CD14-positive monocyte (primary cell): ENCODE data around the gene AATK. TPM values are rescaled to one million over a fixed set of nuclear protein-coding genes. Genes with fewer than 3 reads are reported as not detected.
A peak's percentile ranks its signal among the peaks of the same experiment; 100 is the strongest.

Experiments used
- DNase-seq, 3 donors: peaks; one replicate each; pipeline ENCODE4 v3.0.0-alpha.2; 2011 to 2022
- H2AFZ ChIP-seq: 2 replicates; pipeline ENCODE4 v1.6.0; 2012; ENCODE audit warnings: mild to moderate bottlenecking, low read depth, low read length, inconsistent platforms; ENCODE audit not compliant: insufficient read depth, poor library complexity, severe bottlenecking
- H3K27ac ChIP-seq, 2 donors: 1 replicate in 1 of 2; 2 replicates in 1 of 2; pipeline ENCODE4 v1.5.1; 2012 to 2013; ENCODE audit warnings: low read length in 2 of 2, control low read depth in 1 of 2, inconsistent platforms in 1 of 2, low read depth in 1 of 2, mild to moderate bottlenecking in 1 of 2
- H3K27me3 ChIP-seq, 2 donors: one replicate each; pipeline versions ENCODE4 v1.6.0 to v1.6.1; 2011 to 2013; ENCODE audit warnings: low read length in 2 of 2; ENCODE audit not compliant: control insufficient read depth in 2 of 2, insufficient read depth in 2 of 2
- H3K36me3 ChIP-seq, 2 donors: replicated peaks in 1 of 2; 1 replicate in 1 of 2; 2 replicates in 1 of 2; pipeline versions ENCODE4 v1.5.1 to v1.6.1; 2012 to 2013; ENCODE audit warnings: low read length in 2 of 2, control low read depth in 1 of 2, inconsistent platforms in 1 of 2, mild to moderate bottlenecking in 1 of 2; ENCODE audit not compliant: insufficient read depth in 2 of 2, control insufficient read depth in 1 of 2
- H3K4me1 ChIP-seq, 2 donors: 1 replicate in 1 of 2; 2 replicates in 1 of 2; pipeline versions ENCODE4 v1.5.1 to v1.6.1; 2012 to 2013; ENCODE audit warnings: low read length in 2 of 2, control low read depth in 1 of 2, inconsistent platforms in 1 of 2, mild to moderate bottlenecking in 1 of 2, moderate library complexity in 1 of 2; ENCODE audit not compliant: insufficient read depth in 2 of 2, control insufficient read depth in 1 of 2
- H3K4me2 ChIP-seq: replicated peaks from 2 replicates; pipeline ENCODE3; 2012; ENCODE audit warnings: low read length, moderate library complexity, mild to moderate bottlenecking; ENCODE audit not compliant: poor library complexity, severe bottlenecking; ENCODE audit errors: extremely low read depth
- H3K4me3 ChIP-seq, 3 experiments: fragments of 200-600 bp in 1 of 3; sonication (generic) in 1 of 3; replicated peaks in 1 of 3; 1 replicate in 2 of 3; 2 replicates in 1 of 3; pipeline ENCODE4 v1.5.1; 2011 to 2013; ENCODE audit warnings: low read length in 3 of 3, mild to moderate bottlenecking in 3 of 3, control low read depth in 2 of 3, low read depth in 2 of 3, inconsistent platforms in 1 of 3, moderate library complexity in 1 of 3
- H3K79me2 ChIP-seq: 2 replicates; pipeline ENCODE4 v1.6.0; 2012; ENCODE audit warnings: mild to moderate bottlenecking, control low read depth, inconsistent platforms, low read length, moderate library complexity; ENCODE audit not compliant: insufficient read depth
- H3K9ac ChIP-seq: 2 replicates; pipeline ENCODE4 v1.6.0; 2017; ENCODE audit warnings: low read length, mild to moderate bottlenecking; ENCODE audit not compliant: insufficient read depth, poor library complexity, severe bottlenecking
- H3K9me3 ChIP-seq, 2 donors: replicated peaks in 1 of 2; 1 replicate in 1 of 2; 2 replicates in 1 of 2; pipeline versions ENCODE4 v1.5.1 to v1.6.1; 2012 to 2013; ENCODE audit warnings: low read length in 2 of 2, control low read depth in 1 of 2; ENCODE audit not compliant: control insufficient read depth in 1 of 2, insufficient read depth in 1 of 2
- H4K20me1 ChIP-seq: 2 replicates; pipeline ENCODE4 v1.6.0; 2012; ENCODE audit warnings: mild to moderate bottlenecking, low read length, control low read depth, moderate library complexity; ENCODE audit not compliant: insufficient read depth
- H3K27ac Mint-ChIP-seq, 7 donors: one replicate each; pipeline ENCODE4 v1.8.0; 2020; ENCODE audit warnings: mild to moderate bottlenecking in 7 of 7, mixed read lengths in 7 of 7, moderate library complexity in 6 of 7, inconsistent platforms in 2 of 7
- H3K27me3 Mint-ChIP-seq, 3 donors: one replicate each; pipeline ENCODE4 v1.8.0; 2021 to 2022; ENCODE audit warnings: low read depth in 3 of 3, mild to moderate bottlenecking in 3 of 3, mixed read lengths in 3 of 3, moderate library complexity in 3 of 3, inconsistent platforms in 1 of 3
- H3K36me3 Mint-ChIP-seq, 2 donors: one replicate each; pipeline ENCODE4 v1.8.0; 2020; ENCODE audit warnings: mixed read lengths in 2 of 2, inconsistent platforms in 1 of 2, mild to moderate bottlenecking in 1 of 2
- H3K4me1 Mint-ChIP-seq: one replicate; pipeline ENCODE4 v1.8.0; 2020; ENCODE audit warnings: mild to moderate bottlenecking, mixed read lengths
- H3K4me3 Mint-ChIP-seq, 2 donors: one replicate each; pipeline ENCODE4 v1.8.0; 2020; ENCODE audit warnings: mild to moderate bottlenecking in 2 of 2, mixed read lengths in 2 of 2, moderate library complexity in 1 of 2
- H3K9me3 Mint-ChIP-seq, 7 donors: one replicate each; pipeline ENCODE4 v1.8.0; 2020 to 2022; ENCODE audit warnings: mixed read lengths in 7 of 7, mild to moderate bottlenecking in 6 of 7, moderate library complexity in 6 of 7, inconsistent platforms in 2 of 7
- CTCF ChIP-seq: fragments of 200-600 bp; IDR thresholded peaks from one replicate; pipeline ENCODE4 v1.8.0; 2022; ENCODE audit warnings: antibody characterized with exemption, mild to moderate bottlenecking
- WGBS: methylation state at CpG from one replicate; pipeline ENCODE4 v1.1.5; 2013; ENCODE audit warnings: missing lambda C conversion rate; ENCODE audit not compliant: insufficient coverage; 5-methylcytosine and 5-hydroxymethylcytosine counted together
- intact Hi-C, 2 donors: fragments of 100-400 bp; cut with micrococcal nuclease; formaldehyde crosslinking; loops; one replicate each; pipeline versions ENCODE4 v1.15.0 to v1.15.1; 2023
- polyA plus RNA-seq, 3 donors: library from polyadenylated mRNA; depleted of rRNA in 1 of 3; unstranded in 2 of 3; stranded (reverse) in 1 of 3; fragments of 300-500 nt in 2 of 3; fragments of >200 nt in 1 of 3; fragmentation: Illumina TruSeq in 2 of 3; gene quantifications; 1 replicate in 2 of 3; 2 replicates in 1 of 3; pipeline ENCODE4 v1.2.3, GENCODE V29; 2012 to 2021

AATK gene
- polyA plus RNA-seq, 3 donors, result 0.93 to 15.3 (median 2.0) TPM

- Histone ChIP-seq H3K79me2 (no peaks in the 10 kb centered on the region), H3K9me3 (no peaks in the 10 kb centered on the region), H3K9ac (no peak overlapping the region), H3K27me3 (no peaks in the 10 kb centered on the region), H3K4me2 (no peak overlapping the region), H2AFZ (no peak overlapping the region), H3K4me3 (no peak overlapping the region), H3K36me3 (peaks cover 4 to 13% of the 10 kb centered on the region in 2 donors), H3K4me1 (no peaks in the 10 kb centered on the region), H3K27ac (no peak overlapping the region), H4K20me1 (peaks cover 47% of the 10 kb centered on the region)
- 97% methylated on average over 11 of the region's 11 CpGs for WGBS
- intact Hi-C loops, result no loop called here
- no peak for DNase-seq
- Mint-ChIP-seq H3K9me3 (no peaks in the 10 kb centered on the region), H3K27ac (peak overlapping the region in 2 of 7 donors; percentile 3 to 77), H3K4me1 (no peaks in the 10 kb centered on the region), H3K36me3 (peaks cover 4 to 10% of the 10 kb centered on the region in 2 donors), H3K27me3 (peaks cover 0 to 7% (median 0%) of the 10 kb centered on the region in 3 donors), H3K4me3 (no peak overlapping the region)
- TF ChIP-seq CTCF, result peak; percentile 6
These were observed 36.7 kb downstream of the AATK start for GRCh38 chr17:81129289-81129688.

GRCh38 chr17:81128774-81129173 lies 37.2 kb downstream of the AATK start:
- Histone ChIP-seq H3K27me3 (no peaks in the 10 kb centered on the region), H3K4me3 (no peak overlapping the region), H3K36me3 (peaks cover 6 to 13% of the 10 kb centered on the region in 2 donors), H3K27ac (no peak overlapping the region), H3K4me2 (no peak overlapping the region), H2AFZ (no peak overlapping the region), H3K4me1 (no peaks in the 10 kb centered on the region), H3K9me3 (no peaks in the 10 kb centered on the region), H4K20me1 (peaks cover 43% of the 10 kb centered on the region), H3K9ac (no peak overlapping the region), H3K79me2 (no peaks in the 10 kb centered on the region)
- H3K36me3 Mint-ChIP-seq, result peaks cover 7 to 8% of the 10 kb centered on the region in 2 donors
- no peak for DNase-seq
- peaks cover 0 to 7% (median 0%) of the 10 kb centered on the region in 3 donors for H3K27me3 Mint-ChIP-seq
- 96% methylated on average over 21 of the region's 23 CpGs for WGBS
- no peak for TF ChIP-seq CTCF
- H3K27ac Mint-ChIP-seq, result no peak overlapping the region
- H3K4me3 Mint-ChIP-seq, result no peak overlapping the region
- intact Hi-C loops, result no loop called here
- no peaks in the 10 kb centered on the region for H3K9me3 Mint-ChIP-seq
- no peaks in the 10 kb centered on the region for H3K4me1 Mint-ChIP-seq
